HepG2 (cell line): Measurements from ENCODE around the gene SRSF1. TPM values are rescaled to one million over a fixed set of nuclear protein-coding genes. Genes with fewer than 3 reads are reported as not detected.

Source experiments
- ARHGAP35 ChIP-seq: sonication (generic); formaldehyde crosslinking; IDR thresholded peaks from 2 replicates; pipeline ENCODE4 v1.9.0; 2022; ENCODE audit warnings: mild to moderate bottlenecking, inconsistent platforms, moderate library complexity, missing genetic modification reagents, borderline replicate concordance
- ATM ChIP-seq: fragments of 450-650 bp; IDR thresholded peaks from 2 replicates; pipeline ENCODE4 v1.7.1; 2017; ENCODE audit warnings: mild to moderate bottlenecking, borderline replicate concordance
- CENPT ChIP-seq: sonication (generic); formaldehyde crosslinking; IDR thresholded peaks from 2 replicates; pipeline ENCODE4 v1.8.0; 2022; ENCODE audit warnings: low read depth, mild to moderate bottlenecking, moderate library complexity, missing genetic modification reagents
- FOSL2 ChIP-seq: sonication (generic); formaldehyde crosslinking; IDR thresholded peaks from 2 replicates; pipeline ENCODE4 v1.4.0; 2020; ENCODE audit warnings: missing genetic modification reagents
- GABPB1 ChIP-seq: IDR thresholded peaks from 2 replicates; pipeline ENCODE4 v1.6.1; 2016; ENCODE audit warnings: mild to moderate bottlenecking, missing genetic modification reagents, moderate library complexity, missing compliant biosample characterization
- IRF2 ChIP-seq: IDR thresholded peaks from 2 replicates; pipeline ENCODE4 v1.6.1; 2018; ENCODE audit warnings: missing genetic modification reagents, missing compliant biosample characterization
- MBD4 ChIP-seq: IDR thresholded peaks from 2 replicates; pipeline ENCODE4 v1.6.1; 2012; ENCODE audit warnings: low read length, inconsistent platforms, borderline replicate concordance
- PAF1 ChIP-seq: IDR thresholded peaks from 2 replicates; pipeline ENCODE4 v1.6.1; 2016; ENCODE audit warnings: missing genetic modification reagents, missing compliant biosample characterization
- PCBP1 ChIP-seq: fragments of 200-400 bp; formaldehyde crosslinking; IDR thresholded peaks from 2 replicates; pipeline ENCODE4 v1.6.1; 2017; ENCODE audit warnings: mild to moderate bottlenecking, low read depth, low read length, borderline replicate concordance
- SMAD1 ChIP-seq: sonication (generic); formaldehyde crosslinking; IDR thresholded peaks from 2 replicates; pipeline ENCODE4 v1.4.0; 2020; ENCODE audit warnings: missing genetic modification reagents, low read depth, mild to moderate bottlenecking, borderline replicate concordance
- TARDBP ChIP-seq: sonication (generic); formaldehyde crosslinking; IDR thresholded peaks from 2 replicates; pipeline ENCODE4 v1.8.0; 2022; ENCODE audit warnings: mild to moderate bottlenecking, missing genetic modification reagents
- ZFP90 ChIP-seq: sonication (generic); formaldehyde crosslinking; IDR thresholded peaks from 2 replicates; pipeline ENCODE4 v1.8.0; 2022; ENCODE audit warnings: missing genetic modification reagents, mild to moderate bottlenecking, inconsistent platforms, borderline replicate concordance
- ZFYVE20 ChIP-seq: sonication (generic); formaldehyde crosslinking; IDR thresholded peaks from 2 replicates; pipeline ENCODE4 v1.8.0; 2023; ENCODE audit warnings: low read depth, mild to moderate bottlenecking, moderate library complexity, missing genetic modification reagents, borderline replicate concordance
- ZNF343 ChIP-seq: sonication (generic); formaldehyde crosslinking; IDR thresholded peaks from 2 replicates; pipeline ENCODE4 v1.4.0; 2020; ENCODE audit warnings: mild to moderate bottlenecking, missing genetic modification reagents
- ZNF572 ChIP-seq: sonication (generic); formaldehyde crosslinking; IDR thresholded peaks from 2 replicates; pipeline ENCODE4 v1.5.1; 2020; ENCODE audit warnings: mild to moderate bottlenecking, missing genetic modification reagents
- ZNF616 ChIP-seq: sonication (generic); formaldehyde crosslinking; IDR thresholded peaks from 2 replicates; pipeline ENCODE4 v1.5.0; 2020; ENCODE audit warnings: low read depth, mild to moderate bottlenecking, missing genetic modification reagents
- ZNF7 ChIP-seq: IDR thresholded peaks from 2 replicates; pipeline ENCODE4 v1.6.1; 2016; ENCODE audit warnings: missing biosample characterization, missing genetic modification reagents
- ZNF746 ChIP-seq: sonication (generic); formaldehyde crosslinking; IDR thresholded peaks from 2 replicates; pipeline ENCODE4 v1.8.0; 2022; ENCODE audit warnings: mild to moderate bottlenecking, missing genetic modification reagents
- ZSCAN22 ChIP-seq: sonication (generic); formaldehyde crosslinking; IDR thresholded peaks from 2 replicates; pipeline ENCODE4 v1.4.0; 2020; ENCODE audit warnings: mild to moderate bottlenecking, missing genetic modification reagents
- ZSCAN30 ChIP-seq: sonication (generic); formaldehyde crosslinking; IDR thresholded peaks from 2 replicates; pipeline ENCODE4 v1.5.0; 2020; ENCODE audit warnings: mild to moderate bottlenecking, missing genetic modification reagents
- polyA plus RNA-seq, 8 experiments: library from polyadenylated mRNA; depleted of rRNA in 3 of 8; stranded (reverse) in 7 of 8; unstranded in 1 of 8; fragments of >200 nt; fragmentation: Illumina TruSeq in 4 of 8; extraction: Trizol in 4 of 8; gene quantifications; 2 replicates each; pipeline versions ENCODE4 v1.2.1 to v1.2.3, GENCODE V29; 2011 to 2016; ENCODE audit warnings: low read depth in 4 of 8, missing spikeins in 1 of 8, mixed read lengths in 1 of 8; ENCODE audit not compliant: insufficient read depth in 1 of 8
- total RNA-seq, 5 experiments: library from RNA; depleted of rRNA; stranded (reverse); fragments of >200 nt; fragmentation: Illumina TruSeq; extraction: Trizol; gene quantifications; 2 replicates each; pipeline ENCODE4 v1.2.3, GENCODE V29; 2016; ENCODE audit warnings: low read depth in 1 of 5
- TF ChIP-seq, protein P1 (sequence below): sonication (generic); formaldehyde crosslinking; IDR thresholded peaks from 2 replicates; pipeline ENCODE4 v1.4.0; 2020; ENCODE audit warnings: missing genetic modification reagents
- TF ChIP-seq, protein P2 (sequence below): sonication (generic); formaldehyde crosslinking; IDR thresholded peaks from 2 replicates; pipeline ENCODE4 v1.8.0; 2023; ENCODE audit warnings: mild to moderate bottlenecking, missing genetic modification reagents
- TF ChIP-seq, protein P3 (sequence below): sonication (generic); formaldehyde crosslinking; IDR thresholded peaks from 2 replicates; pipeline ENCODE4 v1.5.0; 2020; ENCODE audit warnings: mild to moderate bottlenecking, missing genetic modification reagents

The SRSF1 gene
- total and polyA plus RNA-seq, 2 of the 13 experiments (the other 11 are each of a cell fraction or from before 2014, with no cell fraction given): 142 to 445 TPM

DNA sequence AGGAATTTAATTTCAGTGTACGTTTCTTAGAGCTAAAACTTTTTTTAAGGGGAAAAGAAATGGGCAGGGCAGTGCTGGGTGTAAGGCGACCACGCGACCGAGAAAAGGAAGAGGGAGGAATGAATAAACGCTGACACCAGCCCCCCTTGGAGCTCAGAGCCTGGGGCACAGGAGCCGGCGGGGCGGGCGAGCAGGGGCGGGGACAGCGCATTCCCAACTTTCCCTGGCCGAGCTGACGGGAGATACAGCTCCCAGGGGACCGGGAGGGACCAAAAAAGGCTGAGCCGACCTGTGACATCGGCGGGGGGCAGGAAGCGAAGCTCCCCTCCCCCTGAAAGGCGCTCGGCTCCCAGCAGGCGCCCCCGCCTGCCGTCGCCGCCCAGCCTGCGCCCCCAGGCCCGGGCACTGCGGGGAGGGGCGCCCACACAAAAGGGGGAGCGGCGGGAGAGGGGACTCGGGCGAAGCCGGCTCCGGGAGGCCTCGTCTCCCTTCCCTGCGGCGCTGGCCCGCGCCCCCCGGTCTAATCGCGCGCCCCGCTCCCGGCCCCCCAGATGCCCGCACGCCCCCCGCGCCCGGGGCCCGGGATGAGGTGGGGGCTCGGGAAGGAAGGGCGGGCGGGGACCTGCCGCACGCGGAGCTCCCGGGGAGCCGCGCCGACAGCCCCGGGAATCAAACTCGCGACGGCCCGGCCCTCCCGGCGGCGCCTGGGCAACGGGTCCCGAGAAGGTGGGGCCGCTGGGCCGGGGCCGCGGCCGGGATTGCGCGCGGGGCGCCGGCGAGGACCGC lies 52.5 kb downstream of the SRSF1 start (continued):
- no peak for TF ChIP-seq SMAD1
- TF ChIP-seq ZNF7: 0 out of 2 replicates have a peak, but pooled peaks have one; percentile 13
- TF ChIP-seq ATM: no peak
- TF ChIP-seq TARDBP (CRISPR knock-in tag): no peak
- no peak for TF ChIP-seq FOSL2 (CRISPR knock-in tag)
- no peak for TF ChIP-seq PAF1
- TF ChIP-seq PCBP1: no peak
- no peak for TF ChIP-seq ZNF572 (CRISPR knock-in tag)
- TF ChIP-seq ZNF343 (CRISPR knock-in tag): no peak
- peak; percentile 46; the same call in 1 of the 2 replicates for TF ChIP-seq ZNF746 (CRISPR knock-in tag)
- TF ChIP-seq, protein P1, sequence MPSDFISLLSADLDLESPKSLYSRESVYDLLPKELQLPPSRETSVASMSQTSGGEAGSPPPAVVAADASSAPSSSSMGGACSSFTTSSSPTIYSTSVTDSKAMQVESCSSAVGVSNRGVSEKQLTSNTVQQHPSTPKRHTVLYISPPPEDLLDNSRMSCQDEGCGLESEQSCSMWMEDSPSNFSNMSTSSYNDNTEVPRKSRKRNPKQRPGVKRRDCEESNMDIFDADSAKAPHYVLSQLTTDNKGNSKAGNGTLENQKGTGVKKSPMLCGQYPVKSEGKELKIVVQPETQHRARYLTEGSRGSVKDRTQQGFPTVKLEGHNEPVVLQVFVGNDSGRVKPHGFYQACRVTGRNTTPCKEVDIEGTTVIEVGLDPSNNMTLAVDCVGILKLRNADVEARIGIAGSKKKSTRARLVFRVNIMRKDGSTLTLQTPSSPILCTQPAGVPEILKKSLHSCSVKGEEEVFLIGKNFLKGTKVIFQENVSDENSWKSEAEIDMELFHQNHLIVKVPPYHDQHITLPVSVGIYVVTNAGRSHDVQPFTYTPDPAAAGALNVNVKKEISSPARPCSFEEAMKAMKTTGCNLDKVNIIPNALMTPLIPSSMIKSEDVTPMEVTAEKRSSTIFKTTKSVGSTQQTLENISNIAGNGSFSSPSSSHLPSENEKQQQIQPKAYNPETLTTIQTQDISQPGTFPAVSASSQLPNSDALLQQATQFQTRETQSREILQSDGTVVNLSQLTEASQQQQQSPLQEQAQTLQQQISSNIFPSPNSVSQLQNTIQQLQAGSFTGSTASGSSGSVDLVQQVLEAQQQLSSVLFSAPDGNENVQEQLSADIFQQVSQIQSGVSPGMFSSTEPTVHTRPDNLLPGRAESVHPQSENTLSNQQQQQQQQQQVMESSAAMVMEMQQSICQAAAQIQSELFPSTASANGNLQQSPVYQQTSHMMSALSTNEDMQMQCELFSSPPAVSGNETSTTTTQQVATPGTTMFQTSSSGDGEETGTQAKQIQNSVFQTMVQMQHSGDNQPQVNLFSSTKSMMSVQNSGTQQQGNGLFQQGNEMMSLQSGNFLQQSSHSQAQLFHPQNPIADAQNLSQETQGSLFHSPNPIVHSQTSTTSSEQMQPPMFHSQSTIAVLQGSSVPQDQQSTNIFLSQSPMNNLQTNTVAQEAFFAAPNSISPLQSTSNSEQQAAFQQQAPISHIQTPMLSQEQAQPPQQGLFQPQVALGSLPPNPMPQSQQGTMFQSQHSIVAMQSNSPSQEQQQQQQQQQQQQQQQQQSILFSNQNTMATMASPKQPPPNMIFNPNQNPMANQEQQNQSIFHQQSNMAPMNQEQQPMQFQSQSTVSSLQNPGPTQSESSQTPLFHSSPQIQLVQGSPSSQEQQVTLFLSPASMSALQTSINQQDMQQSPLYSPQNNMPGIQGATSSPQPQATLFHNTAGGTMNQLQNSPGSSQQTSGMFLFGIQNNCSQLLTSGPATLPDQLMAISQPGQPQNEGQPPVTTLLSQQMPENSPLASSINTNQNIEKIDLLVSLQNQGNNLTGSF (CRISPR knock-in tag): 0 out of 2 replicates have a peak, but pooled peaks have one; percentile 1
- TF ChIP-seq, protein P2, sequence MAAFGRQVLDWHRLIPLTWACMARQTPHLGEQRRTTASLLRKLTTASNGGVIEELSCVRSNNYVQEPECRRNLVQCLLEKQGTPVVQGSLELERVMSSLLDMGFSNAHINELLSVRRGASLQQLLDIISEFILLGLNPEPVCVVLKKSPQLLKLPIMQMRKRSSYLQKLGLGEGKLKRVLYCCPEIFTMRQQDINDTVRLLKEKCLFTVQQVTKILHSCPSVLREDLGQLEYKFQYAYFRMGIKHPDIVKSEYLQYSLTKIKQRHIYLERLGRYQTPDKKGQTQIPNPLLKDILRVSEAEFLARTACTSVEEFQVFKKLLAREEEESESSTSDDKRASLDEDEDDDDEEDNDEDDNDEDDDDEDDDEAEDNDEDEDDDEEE (CRISPR knock-in tag): no peak
- TF ChIP-seq ZSCAN30: no peak
- TF ChIP-seq ZNF616: no peak
- TF ChIP-seq ZSCAN22: no peak
- TF ChIP-seq ZFP90 (CRISPR knock-in tag): no peak
- TF ChIP-seq ZFYVE20 (CRISPR knock-in tag): no peak
- TF ChIP-seq, protein P3, sequence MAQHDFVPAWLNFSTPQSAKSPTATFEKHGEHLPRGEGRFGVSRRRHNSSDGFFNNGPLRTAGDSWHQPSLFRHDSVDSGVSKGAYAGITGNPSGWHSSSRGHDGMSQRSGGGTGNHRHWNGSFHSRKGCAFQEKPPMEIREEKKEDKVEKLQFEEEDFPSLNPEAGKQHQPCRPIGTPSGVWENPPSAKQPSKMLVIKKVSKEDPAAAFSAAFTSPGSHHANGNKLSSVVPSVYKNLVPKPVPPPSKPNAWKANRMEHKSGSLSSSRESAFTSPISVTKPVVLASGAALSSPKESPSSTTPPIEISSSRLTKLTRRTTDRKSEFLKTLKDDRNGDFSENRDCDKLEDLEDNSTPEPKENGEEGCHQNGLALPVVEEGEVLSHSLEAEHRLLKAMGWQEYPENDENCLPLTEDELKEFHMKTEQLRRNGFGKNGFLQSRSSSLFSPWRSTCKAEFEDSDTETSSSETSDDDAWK (CRISPR knock-in tag): no peak
- no peak for TF ChIP-seq MBD4
- TF ChIP-seq IRF2 (CRISPR knock-in tag): no peak
- TF ChIP-seq ARHGAP35 (CRISPR knock-in tag): no peak
- TF ChIP-seq GABPB1 (CRISPR knock-in tag): peak; percentile 51; the same call in 1 of the 2 replicates
- no peak for TF ChIP-seq CENPT (CRISPR knock-in tag)
